Fibroblast of villous mesenchyme (primary cell): ENCODE measurements around the gene FAM163B. TPM values are rescaled to one million over a fixed set of nuclear protein-coding genes. Genes with fewer than 3 reads are reported as not detected.

Experiments
- DNase-seq: peaks from one replicate; pipeline ENCODE4 v3.0.0-alpha.2; 2010; ENCODE audit warnings: low read depth
- H3K4me3 ChIP-seq: 2 replicates; pipeline ENCODE4 v1.5.1; 2011; ENCODE audit warnings: low read depth, mild to moderate bottlenecking, low read length
- CTCF ChIP-seq: IDR thresholded peaks from 2 replicates; pipeline ENCODE4 v1.5.1; 2012; ENCODE audit warnings: low read depth, mild to moderate bottlenecking, low read length; ENCODE audit not compliant: insufficient read depth
- total RNA-seq: library from RNA; depleted of rRNA; stranded (reverse); fragments of >200 nt; gene quantifications from 2 replicates; pipeline ENCODE4 v1.2.3, GENCODE V29; 2012

The FAM163B gene
- total RNA-seq, 1 donor: not detected

GRCh38 chr9:133643362-133643755 lies 34.2 kb upstream of the FAM163B start:
- no peak overlapping the region for H3K4me3 ChIP-seq
- TF ChIP-seq CTCF: no peak
- no peak for DNase-seq

- DNase-seq: no peak
- TF ChIP-seq CTCF: no peak
- H3K4me3 ChIP-seq: no peak overlapping the region
These were observed 33.6 kb upstream of the FAM163B start for GRCh38 chr9:133642708-133643361.

- H3K4me3 ChIP-seq: no peak overlapping the region
- DNase-seq: no peak
- no peak for TF ChIP-seq CTCF
These were observed 32.8 kb upstream of the FAM163B start for GRCh38 chr9:133641861-133642595.

GRCh38 chr9:133641396-133641655 lies 32.1 kb upstream of the FAM163B start:
- no peak overlapping the region for H3K4me3 ChIP-seq
- TF ChIP-seq CTCF: no peak
- DNase-seq: no peak

- TF ChIP-seq CTCF: no peak
- H3K4me3 ChIP-seq: no peak overlapping the region
- DNase-seq: no peak
These were observed 31.6 kb upstream of the FAM163B start for GRCh38 chr9:133640580-133641395.

GRCh38 chr9:133640160-133640559 lies 31.0 kb upstream of the FAM163B start:
- no peak overlapping the region for H3K4me3 ChIP-seq
- TF ChIP-seq CTCF: no peak
- DNase-seq: no peak
